A673 (cell line): Measurements from ENCODE around the gene VMO1. TPM values are rescaled to one million over a fixed set of nuclear protein-coding genes. Genes with fewer than 3 reads are reported as not detected.

Source experiments
- BruUV-seq: library from RNA; stranded (reverse); fragments of 400-500 nt; replicated peaks from 2 replicates; lab custom pipeline; 2021; lab: Mats Ljungman, UMichigan
- CTCF ChIA-PET: fragments of 300-600 bp; sonication (Branson Sonifier 250); formaldehyde crosslinking; loops from one replicate; lab custom pipeline; 2022; ENCODE audit warnings: antibody characterized with exemption; lab: Charles Lee
- POLR2A ChIA-PET: fragments of 300-600 bp; sonication (Branson Sonifier 250); formaldehyde crosslinking; loops from one replicate; lab custom pipeline; 2022; ENCODE audit warnings: antibody characterized with exemption; ENCODE audit not compliant: low non-redundant PET; lab: Charles Lee
- DNase-seq: peaks from one replicate; pipeline ENCODE4 v3.0.0-alpha.2; 2015; ENCODE audit warnings: low spot score
- H3K27ac ChIP-seq: fragments of 200-600 bp; sonication (generic); 2 replicates; pipeline ENCODE4 v1.5.1; 2016; ENCODE audit warnings: mixed run types, low read depth, mild to moderate bottlenecking, mixed read lengths, antibody characterized with exemption, low read length; ENCODE audit not compliant: poor library complexity, severe bottlenecking
- H3K27me3 ChIP-seq: fragments of 200-600 bp; sonication (generic); replicated peaks from 2 replicates; pipeline ENCODE4 v1.6.1; 2017; ENCODE audit warnings: mixed run types, low read depth, mild to moderate bottlenecking, mixed read lengths, antibody characterized with exemption, low read length; ENCODE audit not compliant: insufficient read depth, poor library complexity
- H3K36me3 ChIP-seq: fragments of 200-600 bp; sonication (generic); 2 replicates; pipeline ENCODE4 v1.6.1; 2016; ENCODE audit warnings: mixed run types, mild to moderate bottlenecking, mixed read lengths, antibody characterized with exemption, low read length; ENCODE audit not compliant: insufficient read depth, poor library complexity, severe bottlenecking
- H3K4me1 ChIP-seq: fragments of 200-600 bp; sonication (generic); 2 replicates; pipeline ENCODE4 v1.6.1; 2017; ENCODE audit warnings: mixed run types, mild to moderate bottlenecking, mixed read lengths, antibody characterized with exemption, low read length; ENCODE audit not compliant: insufficient read depth, poor library complexity, severe bottlenecking
- H3K4me3 ChIP-seq: fragments of 200-600 bp; sonication (generic); 2 replicates; pipeline ENCODE4 v1.5.1; 2016; ENCODE audit warnings: low read depth, mixed run types, mild to moderate bottlenecking, mixed read lengths, low read length; ENCODE audit not compliant: poor library complexity, severe bottlenecking
- H3K9me3 ChIP-seq: fragments of 200-600 bp; sonication (generic); 2 replicates; pipeline ENCODE4 v1.6.1; 2016; ENCODE audit warnings: mixed run types, low read depth, mild to moderate bottlenecking, mixed read lengths, antibody characterized with exemption, low read length; ENCODE audit not compliant: poor library complexity, severe bottlenecking
- EZH2 ChIP-seq: fragments of 200-600 bp; sonication (generic); IDR thresholded peaks from 2 replicates; pipeline ENCODE4 v1.6.1; 2017; ENCODE audit warnings: borderline replicate concordance, low read depth, mild to moderate bottlenecking, mixed read lengths, antibody characterized with exemption, low read length; ENCODE audit not compliant: poor library complexity, severe bottlenecking
- intact Hi-C: fragments of 100-400 bp; cut with micrococcal nuclease; formaldehyde crosslinking; loops from one replicate; pipeline ENCODE4 v1.10.0; 2022; ENCODE audit not compliant: unreplicated experiment
- total RNA-seq: library from RNA; stranded (reverse); gene quantifications from 2 replicates; pipeline ENCODE4 v1.2.3, GENCODE V29; 2021
- TF ChIP-seq, protein P1 (sequence below): fragments of 300-800, 200-600 bp; sonication (generic); conservative IDR thresholded peaks from 2 replicates; pipeline ENCODE4 v1.5.1; 2017; ENCODE audit warnings: low read depth, mild to moderate bottlenecking, antibody characterized with exemption, low read length, moderate library complexity, mixed read lengths

VMO1 gene
- total RNA-seq, 1 experiment from 2014 or later, result 28.6 TPM

DNA sequence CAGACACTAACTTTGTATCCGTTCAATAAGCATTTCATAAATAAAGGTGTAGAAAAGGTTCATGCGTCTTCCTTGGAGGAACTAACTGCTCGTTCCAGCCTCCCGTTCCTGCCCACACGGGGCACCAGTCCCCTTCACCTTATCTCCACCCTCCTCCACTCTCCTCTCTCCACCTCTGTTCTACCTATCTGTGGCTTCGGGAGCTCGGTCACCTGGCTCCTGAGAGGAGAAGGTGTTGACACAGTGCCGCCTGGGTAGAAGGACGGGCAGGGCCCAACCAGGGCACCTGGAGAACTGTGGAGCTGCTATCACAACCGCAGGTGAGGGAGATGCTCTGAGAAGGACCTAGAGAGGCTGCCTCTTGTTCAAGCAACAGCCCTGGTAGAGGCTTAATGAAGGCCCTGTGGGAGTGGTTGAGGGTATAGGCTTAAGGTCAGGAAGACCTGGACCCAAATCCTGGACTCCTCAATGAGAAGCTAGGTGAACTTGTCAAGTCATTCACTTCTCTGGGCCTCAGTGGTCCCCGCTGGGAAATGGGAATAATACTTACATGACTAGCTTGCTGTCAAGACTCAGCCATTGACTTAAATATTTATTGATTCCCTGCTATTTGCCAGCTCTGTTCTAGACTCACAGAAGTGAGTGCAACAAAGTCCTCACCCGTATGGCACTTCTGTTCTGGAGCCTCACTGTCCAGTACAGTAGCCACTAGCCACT is 37.4 kb upstream of the VMO1 start:
- POLR2A ChIA-PET, result no interaction called here
- H3K27ac ChIP-seq, result no peak overlapping the region
- TF ChIP-seq EZH2, result no peak
- TF ChIP-seq, protein P1, sequence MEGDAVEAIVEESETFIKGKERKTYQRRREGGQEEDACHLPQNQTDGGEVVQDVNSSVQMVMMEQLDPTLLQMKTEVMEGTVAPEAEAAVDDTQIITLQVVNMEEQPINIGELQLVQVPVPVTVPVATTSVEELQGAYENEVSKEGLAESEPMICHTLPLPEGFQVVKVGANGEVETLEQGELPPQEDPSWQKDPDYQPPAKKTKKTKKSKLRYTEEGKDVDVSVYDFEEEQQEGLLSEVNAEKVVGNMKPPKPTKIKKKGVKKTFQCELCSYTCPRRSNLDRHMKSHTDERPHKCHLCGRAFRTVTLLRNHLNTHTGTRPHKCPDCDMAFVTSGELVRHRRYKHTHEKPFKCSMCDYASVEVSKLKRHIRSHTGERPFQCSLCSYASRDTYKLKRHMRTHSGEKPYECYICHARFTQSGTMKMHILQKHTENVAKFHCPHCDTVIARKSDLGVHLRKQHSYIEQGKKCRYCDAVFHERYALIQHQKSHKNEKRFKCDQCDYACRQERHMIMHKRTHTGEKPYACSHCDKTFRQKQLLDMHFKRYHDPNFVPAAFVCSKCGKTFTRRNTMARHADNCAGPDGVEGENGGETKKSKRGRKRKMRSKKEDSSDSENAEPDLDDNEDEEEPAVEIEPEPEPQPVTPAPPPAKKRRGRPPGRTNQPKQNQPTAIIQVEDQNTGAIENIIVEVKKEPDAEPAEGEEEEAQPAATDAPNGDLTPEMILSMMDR, result no peak
- H3K9me3 ChIP-seq, result no peaks in the 10 kb centered on the region
- intact Hi-C loops, result no loop called here
- DNase-seq, result no peak
- H3K27me3 ChIP-seq, result no peaks in the 10 kb centered on the region
- no peaks in the 10 kb centered on the region for H3K36me3 ChIP-seq
- CTCF ChIA-PET, result interaction anchor here (0.6 kb wide), 1 partner anchor 14 kb away, joined by 3 read pairs; no protein-coding TSS in a partner anchor
- H3K4me3 ChIP-seq, result no peak overlapping the region
- no peaks in the 10 kb centered on the region for H3K4me1 ChIP-seq
- no TSS peak for BruUV-seq

DNA sequence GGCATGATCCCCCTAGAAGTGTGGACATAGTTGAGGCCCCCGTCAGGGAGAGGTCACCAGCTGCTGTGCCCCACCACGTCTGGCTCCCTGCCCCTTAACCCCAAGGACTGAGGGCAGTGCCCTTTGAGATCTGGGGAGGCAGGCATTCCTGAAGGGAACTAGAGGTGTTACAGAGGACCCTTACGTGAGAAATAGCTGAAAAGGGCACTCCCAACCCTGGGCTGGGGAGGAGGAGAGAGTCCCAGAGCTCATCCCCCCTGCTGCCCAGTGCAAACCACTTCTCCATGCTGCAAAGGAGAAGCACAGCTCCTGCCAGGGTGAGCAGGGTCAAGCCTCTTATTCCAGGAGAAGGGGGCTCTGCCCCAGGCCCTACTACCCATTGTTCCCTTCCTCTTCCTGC is 36.7 kb upstream of the VMO1 start:
- intact Hi-C loops, result no loop called here
- H3K4me1 ChIP-seq, result no peaks in the 10 kb centered on the region
- no peaks in the 10 kb centered on the region for H3K27me3 ChIP-seq
- H3K27ac ChIP-seq, result no peak overlapping the region
- ChIA-PET POLR2A (no interaction called here), CTCF (no interaction called here)
- TF ChIP-seq, protein P1, result no peak
- TF ChIP-seq EZH2, result no peak
- DNase-seq, result no peak
- H3K4me3 ChIP-seq, result no peak overlapping the region
- H3K36me3 ChIP-seq, result no peaks in the 10 kb centered on the region
- H3K9me3 ChIP-seq, result no peaks in the 10 kb centered on the region
- BruUV-seq, result no TSS peak

DNA sequence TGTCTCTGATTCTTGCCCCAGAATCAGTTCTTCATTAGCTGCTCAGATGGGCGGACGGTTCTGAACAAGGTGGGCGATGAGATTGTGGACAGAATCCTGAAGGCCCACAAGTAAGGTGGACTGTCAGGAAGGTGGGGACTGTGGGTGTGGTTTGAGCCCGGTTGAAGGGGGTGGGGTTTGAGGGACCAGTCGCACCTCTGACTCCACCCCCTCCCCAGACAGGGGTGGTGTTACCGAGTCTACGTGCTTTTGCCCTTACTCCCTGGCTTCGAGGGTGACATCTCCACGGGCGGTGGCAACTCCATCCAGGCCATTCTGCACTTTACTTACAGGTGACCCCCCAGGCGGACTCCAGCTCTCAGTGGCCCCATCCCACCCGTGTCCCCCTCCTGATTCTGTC is 32.1 kb upstream of the VMO1 start:
- Histone ChIP-seq H3K27me3 (no peaks in the 10 kb centered on the region), H3K9me3 (no peaks in the 10 kb centered on the region), H3K36me3 (no peaks in the 10 kb centered on the region), H3K4me1 (no peaks in the 10 kb centered on the region), H3K27ac (no peak overlapping the region), H3K4me3 (no peak overlapping the region)
- intact Hi-C loops, result no loop called here
- ChIA-PET CTCF (interaction anchor here (0.5 kb wide), 1 partner anchor 34 kb away, joined by 4 read pairs; no protein-coding TSS in a partner anchor), POLR2A (no interaction called here)
- BruUV-seq, result no TSS peak
- no peak for DNase-seq
- TF ChIP-seq, protein P1, result no peak
- no peak for TF ChIP-seq EZH2
